HepG2 (cell line): ENCODE data around the gene COBL. TPM values are rescaled to one million over a fixed set of nuclear protein-coding genes. Genes with fewer than 3 reads are reported as not detected.

Source experiments
- ATAC-seq: fragments of 200-7000 bp; cut with Tn5 transposase; 3 replicates; pipeline ENCODE4 v1.9.1; 2020; ENCODE audit warnings: mild to moderate bottlenecking, moderate library complexity
- BruUV-seq: library from RNA; stranded (reverse); fragments of 400-500 nt; replicated peaks from 2 replicates; lab custom pipeline; 2021; lab: Mats Ljungman, UMichigan
- CTCF ChIA-PET: fragments of 300-600 bp; formaldehyde crosslinking; extraction: SDS; loops from one replicate; lab custom pipeline; 2021; ENCODE audit warnings: low total read pairs, inconsistent platforms, low intra/inter-chr PET ratio; lab: Yijun Ruan, JAX
- POLR2A ChIA-PET: fragments of 350-600 bp; sonication (Branson Sonifier 250); formaldehyde crosslinking; loops from one replicate; lab custom pipeline; 2020; ENCODE audit warnings: antibody characterized with exemption, inconsistent platforms; lab: Yijun Ruan, JAX
- DNase-seq: peaks from one replicate; pipeline ENCODE4 v3.0.0-alpha.2; 2015; ENCODE audit warnings: low spot score
- FAIRE-seq: peaks from 3 replicates; lab custom pipeline; 2011; peaks lifted over from hg19 to GRCh38; lab: Jason Lieb, UNC
- H2AFZ ChIP-seq: one replicate; pipeline ENCODE4 v1.6.1; 2011; ENCODE audit warnings: low read length, inconsistent platforms
- H3K27ac ChIP-seq: fragments of 300-600 bp; 3 replicates; pipeline ENCODE4 v1.8.0; 2011; ENCODE audit warnings: mixed run types, mild to moderate bottlenecking, mixed read lengths, low read length, inconsistent platforms; ENCODE audit not compliant: insufficient read depth; ENCODE audit errors: extremely low read length
- H3K27me3 ChIP-seq, 2 experiments: fragments of 200-600 bp in 1 of 2; 2 replicates in 1 of 2; 3 replicates in 1 of 2; pipeline versions ENCODE4 v1.6.0 to v1.8.0; 2011; ENCODE audit warnings: low read length in 2 of 2, mild to moderate bottlenecking in 2 of 2, moderate library complexity in 2 of 2, inconsistent platforms in 1 of 2; ENCODE audit not compliant: insufficient read depth in 2 of 2, control insufficient read depth in 1 of 2
- H3K36me3 ChIP-seq, 2 experiments: fragments of 200-600 bp in 1 of 2; replicated peaks in 1 of 2; 2 replicates in 1 of 2; 3 replicates in 1 of 2; pipeline versions ENCODE4 v1.5.1 to v1.8.0; 2011; ENCODE audit warnings: low read length in 2 of 2, inconsistent platforms in 1 of 2; ENCODE audit not compliant: insufficient read depth in 2 of 2, control insufficient read depth in 1 of 2
- H3K4me1 ChIP-seq: 2 replicates; pipeline ENCODE4 v1.5.1; 2012; ENCODE audit warnings: low read length, inconsistent platforms; ENCODE audit not compliant: insufficient read depth
- H3K4me2 ChIP-seq: 2 replicates; pipeline ENCODE4 v1.6.0; 2011; ENCODE audit warnings: low read depth, low read length, inconsistent platforms
- H3K4me3 ChIP-seq, 3 experiments: fragments of 200-600 bp in 1 of 3; sonication (generic), shearing (Covaris generic) in 1 of 3; replicated peaks in 1 of 3; 2 replicates each; pipeline ENCODE4 v1.5.1; 2011 to 2016; ENCODE audit warnings: low read length in 3 of 3, inconsistent platforms in 2 of 3, low read depth in 2 of 3, mild to moderate bottlenecking in 2 of 3, control low read depth in 1 of 3, mixed read lengths in 1 of 3; ENCODE audit not compliant: insufficient read depth in 1 of 3
- H3K79me2 ChIP-seq: one replicate; pipeline ENCODE4 v1.6.1; 2011; ENCODE audit warnings: low read length, inconsistent platforms; ENCODE audit not compliant: insufficient read depth
- H3K9ac ChIP-seq: 2 replicates; pipeline ENCODE4 v1.6.0; 2011; ENCODE audit warnings: mild to moderate bottlenecking, low read depth, low read length, inconsistent platforms; ENCODE audit not compliant: insufficient read depth
- H3K9me3 ChIP-seq: 2 replicates; pipeline ENCODE4 v1.5.1; 2012; ENCODE audit warnings: mild to moderate bottlenecking, low read length
- H4K20me1 ChIP-seq: 2 replicates; pipeline ENCODE4 v1.6.0; 2011; ENCODE audit warnings: inconsistent platforms, mild to moderate bottlenecking, low read length, moderate library complexity; ENCODE audit not compliant: insufficient read depth
- AGO2 ChIP-seq: fragments of 200-400 bp; formaldehyde crosslinking; optimal IDR thresholded peaks from 2 replicates; pipeline ENCODE3; 2017; ENCODE audit warnings: mild to moderate bottlenecking, low read depth, low read length, moderate library complexity
- NCOA1 ChIP-seq: sonication (generic); formaldehyde crosslinking; IDR thresholded peaks from 2 replicates; pipeline ENCODE4 v1.9.0; 2021; ENCODE audit warnings: missing genetic modification reagents
- ZNF468 ChIP-seq: sonication (generic); formaldehyde crosslinking; IDR thresholded peaks from 2 replicates; pipeline ENCODE4 v1.8.0; 2022; ENCODE audit warnings: mild to moderate bottlenecking, moderate library complexity, missing genetic modification reagents
- ZNF564 ChIP-seq: sonication (generic); formaldehyde crosslinking; IDR thresholded peaks from 2 replicates; pipeline ENCODE4 v1.8.1; 2023; ENCODE audit warnings: mild to moderate bottlenecking, missing genetic modification reagents
- ZNF792 ChIP-seq: IDR thresholded peaks from 2 replicates; pipeline ENCODE4 v1.6.1; 2016
- WGBS: methylation state at CpG from one replicate; pipeline ENCODE4 v1.1.6; 2017; ENCODE audit warnings: low lambda C conversion rate; 5-methylcytosine and 5-hydroxymethylcytosine counted together
- in situ Hi-C: cut with HindIII; loops from 2 replicates; pipeline ENCODE4 v1.10.0; 2017; ENCODE audit warnings: low pct_unique_long_range_greater_than_20kb; ENCODE audit not compliant: extremely low pct_ligation_motif_present
- intact Hi-C: fragments of 100-400 bp; cut with micrococcal nuclease; formaldehyde crosslinking; loops from one replicate; pipeline ENCODE4 v1.10.0; 2022; ENCODE audit not compliant: unreplicated experiment
- polyA plus RNA-seq, 8 experiments: library from polyadenylated mRNA; depleted of rRNA in 3 of 8; stranded (reverse) in 7 of 8; unstranded in 1 of 8; fragments of >200 nt; fragmentation: Illumina TruSeq in 4 of 8; extraction: Trizol in 4 of 8; gene quantifications; 2 replicates each; pipeline versions ENCODE4 v1.2.1 to v1.2.3, GENCODE V29; 2011 to 2016; ENCODE audit warnings: low read depth in 4 of 8, missing spikeins in 1 of 8, mixed read lengths in 1 of 8; ENCODE audit not compliant: insufficient read depth in 1 of 8
- total RNA-seq, 5 experiments: library from RNA; depleted of rRNA; stranded (reverse); fragments of >200 nt; fragmentation: Illumina TruSeq; extraction: Trizol; gene quantifications; 2 replicates each; pipeline ENCODE4 v1.2.3, GENCODE V29; 2016; ENCODE audit warnings: low read depth in 1 of 5
- TF ChIP-seq, protein P1 (sequence below): sonication (generic); formaldehyde crosslinking; IDR thresholded peaks from 2 replicates; pipeline ENCODE4 v1.9.0; 2021; ENCODE audit warnings: mild to moderate bottlenecking, missing genetic modification reagents

COBL gene
- total and polyA plus RNA-seq, 2 of the 13 experiments (the other 11 are each of a cell fraction or from before 2014, with no cell fraction given), result 3.8 to 4.9 TPM

DNA sequence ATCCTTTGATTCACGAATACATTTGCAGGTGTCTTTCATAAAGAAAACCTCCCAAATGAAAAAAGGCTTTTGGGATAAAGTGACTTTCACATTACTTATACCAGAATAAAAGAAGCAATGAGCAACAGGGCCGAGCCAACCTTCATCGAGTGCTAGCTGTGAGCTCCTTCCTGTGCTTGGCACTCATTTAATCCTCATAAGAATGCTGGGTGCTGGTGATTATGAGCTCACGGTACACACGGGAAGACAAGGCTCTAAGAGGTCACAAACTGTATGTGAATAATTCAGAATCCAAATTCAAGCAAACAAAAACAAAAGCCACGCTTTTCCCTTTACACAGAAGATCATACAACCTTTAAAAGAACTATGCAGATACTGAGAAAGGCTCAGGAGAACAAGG is 156.2 kb downstream of the COBL start (continued):
- TF ChIP-seq, protein P1, sequence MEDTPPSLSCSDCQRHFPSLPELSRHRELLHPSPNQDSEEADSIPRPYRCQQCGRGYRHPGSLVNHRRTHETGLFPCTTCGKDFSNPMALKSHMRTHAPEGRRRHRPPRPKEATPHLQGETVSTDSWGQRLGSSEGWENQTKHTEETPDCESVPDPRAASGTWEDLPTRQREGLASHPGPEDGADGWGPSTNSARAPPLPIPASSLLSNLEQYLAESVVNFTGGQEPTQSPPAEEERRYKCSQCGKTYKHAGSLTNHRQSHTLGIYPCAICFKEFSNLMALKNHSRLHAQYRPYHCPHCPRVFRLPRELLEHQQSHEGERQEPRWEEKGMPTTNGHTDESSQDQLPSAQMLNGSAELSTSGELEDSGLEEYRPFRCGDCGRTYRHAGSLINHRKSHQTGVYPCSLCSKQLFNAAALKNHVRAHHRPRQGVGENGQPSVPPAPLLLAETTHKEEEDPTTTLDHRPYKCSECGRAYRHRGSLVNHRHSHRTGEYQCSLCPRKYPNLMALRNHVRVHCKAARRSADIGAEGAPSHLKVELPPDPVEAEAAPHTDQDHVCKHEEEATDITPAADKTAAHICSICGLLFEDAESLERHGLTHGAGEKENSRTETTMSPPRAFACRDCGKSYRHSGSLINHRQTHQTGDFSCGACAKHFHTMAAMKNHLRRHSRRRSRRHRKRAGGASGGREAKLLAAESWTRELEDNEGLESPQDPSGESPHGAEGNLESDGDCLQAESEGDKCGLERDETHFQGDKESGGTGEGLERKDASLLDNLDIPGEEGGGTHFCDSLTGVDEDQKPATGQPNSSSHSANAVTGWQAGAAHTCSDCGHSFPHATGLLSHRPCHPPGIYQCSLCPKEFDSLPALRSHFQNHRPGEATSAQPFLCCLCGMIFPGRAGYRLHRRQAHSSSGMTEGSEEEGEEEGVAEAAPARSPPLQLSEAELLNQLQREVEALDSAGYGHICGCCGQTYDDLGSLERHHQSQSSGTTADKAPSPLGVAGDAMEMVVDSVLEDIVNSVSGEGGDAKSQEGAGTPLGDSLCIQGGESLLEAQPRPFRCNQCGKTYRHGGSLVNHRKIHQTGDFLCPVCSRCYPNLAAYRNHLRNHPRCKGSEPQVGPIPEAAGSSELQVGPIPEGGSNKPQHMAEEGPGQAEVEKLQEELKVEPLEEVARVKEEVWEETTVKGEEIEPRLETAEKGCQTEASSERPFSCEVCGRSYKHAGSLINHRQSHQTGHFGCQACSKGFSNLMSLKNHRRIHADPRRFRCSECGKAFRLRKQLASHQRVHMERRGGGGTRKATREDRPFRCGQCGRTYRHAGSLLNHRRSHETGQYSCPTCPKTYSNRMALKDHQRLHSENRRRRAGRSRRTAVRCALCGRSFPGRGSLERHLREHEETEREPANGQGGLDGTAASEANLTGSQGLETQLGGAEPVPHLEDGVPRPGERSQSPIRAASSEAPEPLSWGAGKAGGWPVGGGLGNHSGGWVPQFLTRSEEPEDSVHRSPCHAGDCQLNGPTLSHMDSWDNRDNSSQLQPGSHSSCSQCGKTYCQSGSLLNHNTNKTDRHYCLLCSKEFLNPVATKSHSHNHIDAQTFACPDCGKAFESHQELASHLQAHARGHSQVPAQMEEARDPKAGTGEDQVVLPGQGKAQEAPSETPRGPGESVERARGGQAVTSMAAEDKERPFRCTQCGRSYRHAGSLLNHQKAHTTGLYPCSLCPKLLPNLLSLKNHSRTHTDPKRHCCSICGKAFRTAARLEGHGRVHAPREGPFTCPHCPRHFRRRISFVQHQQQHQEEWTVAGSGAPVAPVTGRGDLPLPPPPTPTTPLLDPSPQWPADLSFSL (CRISPR knock-in tag), result no peak
- TF ChIP-seq ZNF468 (CRISPR knock-in tag), result no peak
- no peak for TF ChIP-seq NCOA1 (CRISPR knock-in tag)
- TF ChIP-seq ZNF564 (CRISPR knock-in tag), result no peak

DNA sequence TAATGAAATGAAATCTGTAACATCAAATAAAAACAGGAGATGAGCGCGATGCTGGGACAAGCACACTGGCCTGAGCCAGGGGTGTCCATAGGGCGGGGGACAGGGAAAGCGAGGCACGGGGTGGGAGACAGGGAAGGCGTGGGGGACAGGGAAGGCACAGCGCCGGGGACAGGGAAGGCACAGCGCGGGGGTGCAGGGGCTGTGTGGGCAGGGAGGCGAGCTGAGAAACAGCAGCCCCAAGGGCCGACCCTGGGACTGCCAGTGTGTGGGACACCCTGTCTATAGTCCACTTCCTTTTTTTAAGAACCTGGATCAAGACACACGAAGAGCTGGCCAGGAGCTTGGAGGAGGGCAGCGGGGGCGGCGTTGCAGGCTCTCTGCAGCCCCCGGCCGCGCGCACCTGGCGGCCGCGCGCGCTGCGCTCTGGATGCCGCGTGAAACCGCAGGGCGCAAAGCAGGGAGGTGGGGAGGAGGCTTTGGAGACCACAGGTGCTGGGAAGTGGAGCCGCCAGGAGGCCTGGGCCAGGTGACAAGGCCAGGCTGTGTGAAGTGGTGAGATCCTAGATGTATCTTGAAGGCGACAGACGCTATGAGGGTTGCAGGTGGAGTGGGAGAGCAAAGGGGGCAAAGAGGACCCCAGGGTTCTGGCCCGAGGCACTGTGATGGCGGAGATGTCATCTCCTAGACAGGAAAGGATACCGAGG is 157.7 kb downstream of the COBL start:
- in situ Hi-C loops, result loop anchor here (25.0 kb wide), 1 partner anchor 1047 kb away; no protein-coding TSS in a partner anchor
- no peak for TF ChIP-seq ZNF792
- TF ChIP-seq AGO2, result peak; percentile 28
- Histone ChIP-seq H4K20me1 (no peaks in the 10 kb centered on the region; the same call in 1 of the 2 replicates), H3K36me3 (no peaks in the 10 kb centered on the region), H3K4me2 (no peak overlapping the region), H3K4me1 (peaks cover 7% of the 10 kb centered on the region; the same call in 1 of the 2 replicates), H3K9me3 (no peaks in the 10 kb centered on the region), H3K27ac (no peak overlapping the region), H3K79me2 (no peaks in the 10 kb centered on the region), H2AFZ (no peak overlapping the region), H3K27me3 (no peaks in the 10 kb centered on the region), H3K4me3 (no peak overlapping the region), H3K9ac (no peak overlapping the region)
- ATAC-seq (no peak), FAIRE-seq (no peak), DNase-seq (no peak)
- BruUV-seq, result no TSS peak
- WGBS, result 98% methylated on average over 36 of the region's 36 CpGs
- POLR2A ChIA-PET, result no interaction called here
- intact Hi-C loops, result no loop called here
- CTCF ChIA-PET, result no interaction called here
